GM18520 (cell line): ENCODE results near the gene PAFAH2.
"Not testable (repeated sequence)": the region's sequence is repeated elsewhere in the genome, so short reads cannot be mapped to it uniquely, and the experiment has no call there.

Experiments
- ATAC-seq: cut with Tn5 transposase; IDR thresholded peaks from one replicate; pipeline ENCODE4 v1.9.1; 2021; ENCODE audit not compliant: unreplicated experiment

PAFAH2 gene

GRCh38 chr1:25933479-25934365, 64.1 kb downstream of the PAFAH2 start:
- ATAC-seq, result no peak

DNA sequence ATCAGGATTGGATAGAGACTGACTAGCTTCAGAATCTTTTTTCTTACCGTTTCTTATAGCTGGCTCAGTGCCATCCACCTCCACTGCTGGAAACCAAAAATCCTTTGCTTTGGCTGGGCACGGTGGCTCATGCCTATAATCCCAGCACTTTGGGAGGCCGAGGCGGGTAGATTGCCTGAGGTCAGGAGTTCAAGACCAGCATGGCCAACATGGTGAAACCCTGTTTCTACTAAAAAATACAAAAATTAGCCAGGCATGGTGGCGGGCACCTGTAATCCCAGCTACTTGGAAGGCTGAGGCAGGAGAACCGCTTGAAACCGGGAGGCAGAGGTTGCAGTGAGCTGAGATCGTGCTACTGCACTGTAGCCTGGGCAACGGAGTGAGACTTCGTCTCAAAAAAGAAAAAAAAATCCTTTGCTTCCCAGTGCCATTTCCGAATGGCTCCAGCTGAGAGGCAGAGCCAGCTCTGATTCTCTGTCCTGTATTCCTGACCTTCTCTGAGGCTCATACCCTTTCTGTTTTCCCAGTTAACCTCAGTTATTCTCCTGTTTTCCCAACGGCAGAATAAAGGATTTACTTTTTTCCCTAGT, 65.0 kb downstream of the PAFAH2 start:
- ATAC-seq, result not testable (repeated sequence)

- no peak for ATAC-seq
These were observed 65.5 kb downstream of the PAFAH2 start for GRCh38 chr1:25932321-25932720.

GRCh38 chr1:25929016-25929415, 68.8 kb downstream of the PAFAH2 start:
- no peak for ATAC-seq

GRCh38 chr1:25927521-25928265, 70.2 kb downstream of the PAFAH2 start:
- no peak for ATAC-seq

GRCh38 chr1:25926731-25927496, 70.9 kb downstream of the PAFAH2 start:
- no peak for ATAC-seq

DNA sequence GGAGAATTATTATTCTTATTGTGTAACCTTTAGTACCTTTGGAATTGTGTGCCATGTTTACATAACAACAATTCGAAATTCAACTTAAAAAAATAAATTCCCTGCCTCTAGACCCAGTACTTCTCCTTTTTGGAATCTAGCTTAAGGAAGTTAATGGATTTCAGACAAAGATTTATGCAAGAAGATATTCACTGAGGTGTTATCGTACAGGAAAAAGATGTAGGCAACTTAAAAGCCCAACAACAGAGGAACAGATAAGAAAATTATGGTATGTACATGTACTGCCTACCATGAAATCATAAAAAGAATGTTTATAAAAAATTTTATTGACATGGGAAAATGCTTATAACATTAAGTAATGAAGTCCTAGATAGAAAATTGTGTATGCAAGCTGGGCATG, 73.4 kb downstream of the PAFAH2 start:
- no peak for ATAC-seq

- ATAC-seq, result no peak
These were observed 74.8 kb downstream of the PAFAH2 start for GRCh38 chr1:25922971-25923552.

DNA sequence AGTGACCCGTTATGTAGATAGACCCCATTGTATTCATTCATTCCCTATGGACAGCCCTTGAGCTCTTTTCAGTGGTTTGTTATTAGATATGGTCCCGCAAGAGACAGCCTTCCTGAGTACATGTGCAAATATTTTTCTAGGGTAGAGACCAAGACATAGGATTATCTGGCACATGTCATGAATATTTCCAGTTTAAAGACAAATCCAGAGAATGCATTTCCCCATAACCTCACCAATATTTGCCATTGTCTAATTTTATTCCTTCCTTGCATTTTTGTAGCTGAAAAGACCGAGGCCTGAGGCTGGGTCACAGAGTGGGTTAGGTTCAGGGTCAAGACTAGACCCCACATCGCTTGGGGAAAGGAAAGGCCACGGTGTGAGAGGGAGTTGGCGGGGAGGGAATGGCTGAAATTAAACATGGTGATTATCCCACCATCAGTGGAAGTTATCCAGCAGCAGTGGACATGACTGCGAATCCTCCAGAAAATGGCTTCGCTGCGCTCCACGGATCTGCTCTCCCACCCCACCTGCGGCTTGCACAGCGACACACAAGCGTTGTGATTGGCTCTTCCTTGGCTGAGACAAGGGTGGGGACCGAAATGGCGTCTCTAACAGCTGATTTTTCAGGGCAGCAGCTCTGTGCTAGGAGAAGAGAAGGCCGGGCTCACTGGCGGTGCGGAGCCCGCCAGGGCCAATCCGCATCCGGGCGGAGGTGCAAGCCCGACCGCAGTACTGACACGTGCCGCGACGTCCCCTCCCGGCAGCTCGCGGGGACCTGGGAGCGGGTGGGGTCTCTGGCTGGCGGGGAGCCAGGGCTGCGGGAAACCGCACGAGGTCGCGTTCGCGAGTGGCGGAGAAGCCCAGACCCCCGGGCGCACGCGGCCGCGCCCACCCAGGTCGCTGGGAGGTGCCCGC, 75.5 kb downstream of the PAFAH2 start:
- no peak for ATAC-seq

- no peak for ATAC-seq
These were observed 79.2 kb downstream of the PAFAH2 start for GRCh38 chr1:25918615-25919014.

DNA sequence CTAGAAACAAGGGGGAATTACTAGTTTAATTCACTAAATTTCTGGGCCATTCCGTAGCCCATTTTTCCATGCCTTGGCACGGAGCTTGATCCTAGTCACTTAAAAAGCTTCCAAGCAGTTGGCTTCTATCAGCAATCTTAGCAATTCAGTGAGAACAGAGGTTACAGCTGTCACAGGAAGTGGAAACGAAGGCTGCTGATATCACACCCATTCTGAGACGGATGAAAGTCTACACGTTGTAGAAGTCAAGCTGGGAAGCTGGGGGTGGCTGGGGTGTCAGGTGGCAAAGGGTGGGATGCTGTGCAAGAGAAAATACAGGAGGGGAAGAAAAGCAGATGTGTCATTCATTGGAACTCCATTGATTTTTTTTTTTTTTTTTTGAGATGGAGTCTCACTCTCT, 79.9 kb downstream of the PAFAH2 start:
- ATAC-seq, result no peak

DNA sequence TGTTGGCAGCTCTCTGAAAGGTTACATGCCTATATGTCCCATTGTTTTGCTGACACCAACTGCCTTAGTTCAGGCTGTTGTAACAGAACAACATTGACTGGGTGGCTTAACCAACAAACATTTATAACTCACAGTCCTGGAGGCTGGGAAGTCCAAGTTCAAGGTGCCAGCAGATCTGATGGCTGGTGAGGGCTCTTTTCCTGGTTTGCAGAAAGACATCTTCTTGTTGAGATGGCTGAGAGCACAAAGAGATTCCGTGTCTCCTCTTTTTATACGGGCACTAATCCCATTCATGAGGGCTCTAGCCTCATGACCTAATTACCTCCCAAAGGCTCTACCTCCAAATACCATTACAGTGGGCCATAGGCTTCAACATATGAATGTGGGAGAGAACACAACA, 81.4 kb downstream of the PAFAH2 start:
- no peak for ATAC-seq

GRCh38 chr1:25914074-25914995, 83.5 kb downstream of the PAFAH2 start:
- ATAC-seq, result no peak

DNA sequence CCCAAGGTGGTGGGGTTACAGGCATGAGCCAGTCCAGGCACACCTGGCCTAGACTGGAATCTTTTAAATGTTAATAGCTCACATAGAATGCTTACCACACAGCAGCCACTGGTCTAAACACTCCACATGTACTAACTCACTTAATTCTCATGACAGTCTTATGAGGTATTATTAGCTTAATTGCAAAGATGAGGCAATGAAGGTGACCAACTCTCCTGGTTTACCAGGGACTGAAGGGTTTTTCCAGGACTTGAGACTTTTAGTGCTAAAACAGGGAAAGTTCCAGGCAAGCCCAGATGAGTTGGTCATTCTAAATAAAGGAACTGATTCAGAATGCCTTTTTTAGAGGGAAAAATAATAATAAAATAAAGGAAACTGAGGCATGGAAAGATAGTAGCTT, 84.7 kb downstream of the PAFAH2 start:
- ATAC-seq, result no peak

DNA sequence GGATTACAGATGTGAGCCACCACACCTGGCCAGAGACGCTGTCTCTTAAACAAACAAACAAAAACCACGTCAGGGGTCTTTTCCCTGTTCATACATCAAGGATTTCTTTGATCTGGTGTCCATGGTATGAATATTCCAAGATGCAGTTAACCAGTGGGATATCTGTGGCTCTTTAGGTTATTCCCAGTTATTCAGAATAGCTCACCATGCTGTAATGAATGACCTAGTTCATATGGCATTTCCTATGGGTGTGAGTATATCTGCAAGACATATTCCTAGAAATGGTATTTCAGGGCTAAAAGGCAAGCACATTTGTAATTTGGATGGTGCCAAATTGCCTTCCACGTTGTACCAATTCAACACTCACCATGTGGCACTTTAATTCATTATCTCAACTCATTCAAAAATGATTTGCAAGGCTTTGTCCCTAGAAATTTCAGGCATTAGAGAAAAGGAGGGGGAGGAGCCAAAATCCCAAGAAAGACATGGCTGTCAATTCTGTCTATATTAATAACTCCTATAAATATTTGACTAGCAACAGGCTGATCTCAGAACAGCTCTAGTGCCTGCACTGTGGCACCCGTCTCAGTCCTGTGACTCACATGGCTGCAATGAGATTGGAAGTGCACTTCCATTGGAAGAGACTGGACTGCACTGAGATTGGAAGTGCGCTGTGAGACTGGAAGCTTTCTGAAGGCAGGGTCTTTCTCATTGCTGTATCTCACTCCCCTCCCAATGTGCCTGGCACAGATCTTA, 85.6 kb downstream of the PAFAH2 start:
- no peak for ATAC-seq

DNA sequence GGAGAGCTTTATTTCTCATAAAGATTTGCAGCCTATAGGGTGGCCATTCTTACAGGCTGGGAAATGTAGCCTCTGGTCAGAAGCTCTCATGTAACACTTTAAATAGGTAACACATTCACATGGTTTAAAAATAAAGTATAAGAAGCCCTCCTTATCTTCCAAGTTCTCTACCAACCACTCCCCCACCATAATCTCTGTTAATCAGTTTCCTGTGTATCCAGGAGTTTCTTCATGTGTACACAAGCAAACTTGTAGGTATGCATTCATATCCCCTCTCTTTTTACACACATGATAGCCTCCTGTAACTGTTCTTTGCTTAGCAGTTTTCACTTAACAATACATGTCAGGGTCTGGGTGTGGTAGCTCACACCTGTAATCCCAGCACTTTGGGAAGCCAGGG, 86.7 kb downstream of the PAFAH2 start:
- ATAC-seq, result no peak
